AG10803 (cell line): ENCODE results near the gene IL6ST.

ENCODE experiments used
- DNase-seq: peaks from one replicate; pipeline ENCODE4 v3.0.0; 2010; ENCODE audit warnings: low read depth
- H3K4me3 ChIP-seq: 2 replicates; pipeline ENCODE4 v1.5.1; 2011; ENCODE audit warnings: mild to moderate bottlenecking, low read length, control low read depth
- CTCF ChIP-seq: conservative IDR thresholded peaks from 2 replicates; pipeline ENCODE4 v1.5.1; 2011; ENCODE audit warnings: mild to moderate bottlenecking, low read length, control low read depth, inconsistent platforms

IL6ST gene

GRCh38 chr5:55983986-55984385, 10.8 kb downstream of the IL6ST start:
- no peak overlapping the region for H3K4me3 ChIP-seq
- no peak for DNase-seq
- no peak for TF ChIP-seq CTCF

- TF ChIP-seq CTCF = peak; percentile 33
- no peak overlapping the region for H3K4me3 ChIP-seq
Measured at GRCh38 chr5:55982957-55983381, 11.8 kb downstream of the IL6ST start.

GRCh38 chr5:55973296-55973695, 21.5 kb downstream of the IL6ST start:
- H3K4me3 ChIP-seq = no peak overlapping the region
- DNase-seq = no peak
- no peak for TF ChIP-seq CTCF

More at GRCh38 chr5:55982957-55983381, 11.8 kb downstream of the IL6ST start:
- no peak for DNase-seq

DNA sequence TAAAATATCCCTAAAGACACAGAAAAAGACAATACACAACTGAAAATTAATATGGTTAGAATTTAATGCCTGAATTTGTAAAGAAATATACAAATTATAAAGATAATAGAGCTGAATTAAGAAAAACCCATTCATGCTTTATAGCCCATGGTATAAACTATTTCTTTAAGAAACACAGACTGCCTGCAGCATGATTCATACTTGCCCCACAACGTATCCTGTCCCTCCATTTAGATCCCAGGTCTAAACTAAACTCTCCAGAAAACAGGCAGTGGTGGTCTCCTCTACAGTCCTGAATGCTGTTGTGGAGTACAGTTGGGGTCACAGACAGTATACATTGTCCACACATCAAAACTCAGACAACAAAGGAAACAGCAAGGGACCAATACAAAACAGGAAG, 24.8 kb downstream of the IL6ST start:
- DNase-seq = peak; percentile 31
- no peak for TF ChIP-seq CTCF
- no peak overlapping the region for H3K4me3 ChIP-seq

- DNase-seq = no peak
- no peak for TF ChIP-seq CTCF
- no peak overlapping the region for H3K4me3 ChIP-seq
Measured at GRCh38 chr5:55966284-55966683, 28.5 kb downstream of the IL6ST start.

GRCh38 chr5:55965525-55965924, 29.2 kb downstream of the IL6ST start:
- TF ChIP-seq CTCF = no peak
- no peak for DNase-seq
- H3K4me3 ChIP-seq = no peak overlapping the region

DNA sequence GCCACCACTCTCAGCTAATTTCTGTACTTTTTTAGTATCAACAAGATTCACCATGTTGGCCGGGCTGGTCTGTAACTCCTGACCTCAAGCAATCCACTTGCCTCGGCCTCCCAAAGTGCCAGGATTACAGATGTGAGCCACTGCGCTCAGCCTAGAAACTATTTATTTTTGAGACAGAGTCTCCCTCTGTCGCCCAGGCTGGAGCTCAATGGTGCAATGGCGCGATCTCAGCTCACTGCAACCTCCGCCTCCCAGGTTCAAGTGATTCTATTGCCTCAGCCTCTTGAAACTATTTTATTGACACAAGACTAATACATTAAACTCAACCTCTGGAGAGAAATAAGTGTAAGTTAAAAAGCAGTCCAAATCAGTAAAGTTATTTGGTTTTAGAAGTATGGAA, 34.0 kb downstream of the IL6ST start:
- no peak overlapping the region for H3K4me3 ChIP-seq
- DNase-seq = no peak
- TF ChIP-seq CTCF = no peak
